Natural killer cell treated with Interleukin-12 subunit alpha and Interleukin-12 subunit beta and Interleukin-15 and Interleukin-18, amount 100 ng/mL, for 72 hours (primary cell): ENCODE data around the gene PQBP1. TPM values are rescaled to one million over a fixed set of nuclear protein-coding genes. Genes with fewer than 3 reads are reported as not detected.

Experiments used
- ATAC-seq, 2 donors: fragments of 150-1000 bp; cut with Tn5 transposase in 1 of 2; sonication (Bioruptor Pico), chemical (Tn5 transposase) in 1 of 2; 2 replicates each; pipeline ENCODE4 v1.10.0; 2021
- DNase-seq: peaks from one replicate; pipeline ENCODE4 v3.0.0; 2022; ENCODE audit warnings: low spot score
- H3K27ac Mint-ChIP-seq, 2 donors: 1 replicate in 1 of 2; 2 replicates in 1 of 2; pipeline ENCODE4 v1.8.0; 2022; ENCODE audit warnings: mixed read lengths in 2 of 2, mild to moderate bottlenecking in 1 of 2, moderate library complexity in 1 of 2
- H3K27me3 Mint-ChIP-seq, 2 donors: 1 replicate in 1 of 2; 2 replicates in 1 of 2; pipeline ENCODE4 v1.8.0; 2022; ENCODE audit warnings: mixed read lengths in 2 of 2
- H3K36me3 Mint-ChIP-seq: one replicate; pipeline ENCODE4 v1.8.0; 2022; ENCODE audit warnings: mixed read lengths
- H3K4me1 Mint-ChIP-seq, 2 donors: 1 replicate in 1 of 2; 2 replicates in 1 of 2; pipeline ENCODE4 v1.8.0; 2022; ENCODE audit warnings: low read depth in 2 of 2, mixed read lengths in 2 of 2, mild to moderate bottlenecking in 1 of 2
- H3K4me3 Mint-ChIP-seq: one replicate; pipeline ENCODE4 v1.8.0; 2022; ENCODE audit warnings: mixed read lengths
- H3K9me3 Mint-ChIP-seq: 2 replicates; pipeline ENCODE4 v1.8.0; 2022; ENCODE audit warnings: mixed read lengths
- total RNA-seq, 2 donors: library from RNA; stranded (reverse); gene quantifications; one replicate each; pipeline ENCODE4 v1.2.3, GENCODE V29; 2022

Gene PQBP1
- total RNA-seq, 2 donors from 2014 or later: 75.3 to 80.8 TPM

DNA sequence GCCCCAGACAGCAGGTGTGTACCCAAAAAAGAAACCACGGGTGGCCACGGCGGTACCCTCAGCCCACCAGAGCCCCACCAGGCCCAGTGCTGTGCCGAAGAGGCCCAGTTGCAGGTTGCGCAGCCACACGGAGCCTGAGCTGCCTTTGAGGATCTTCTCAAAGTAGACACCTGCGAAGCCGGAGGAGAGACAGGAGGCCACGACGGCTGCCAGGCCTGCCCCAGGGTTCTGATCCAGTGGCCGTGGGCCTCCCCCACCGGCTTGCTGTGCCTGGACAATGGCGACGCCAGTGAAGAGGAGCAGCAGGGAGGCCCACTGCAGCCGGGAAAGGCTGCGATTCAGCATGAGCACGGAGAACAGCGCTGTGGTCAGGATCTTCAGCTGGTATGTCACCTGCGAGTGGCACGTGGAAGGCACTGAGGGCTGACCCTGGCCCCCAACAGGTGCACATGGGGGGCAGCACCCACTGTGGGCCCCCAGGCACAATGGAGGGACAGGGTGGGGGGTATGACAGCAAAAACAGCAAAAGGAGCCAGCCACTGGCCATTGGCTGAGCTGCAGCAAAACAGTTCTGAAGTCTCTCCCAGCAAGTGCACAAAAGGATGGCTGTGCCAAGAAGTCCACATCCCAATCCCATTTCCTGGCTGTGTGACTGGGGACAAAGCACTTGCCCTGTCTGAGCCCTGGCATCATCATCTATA, 7.5 kb downstream of the PQBP1 start:
- DNase-seq: no peak
- Mint-ChIP-seq H3K4me1 (peaks cover 0 to 23% of the 10 kb centered on the region in 2 donors), H3K27me3 (peaks cover 0 to 4% of the 10 kb centered on the region in 2 donors), H3K9me3 (no peaks in the 10 kb centered on the region), H3K36me3 (peaks cover 4% of the 10 kb centered on the region), H3K4me3 (no peak overlapping the region), H3K27ac (peak overlapping the region in 1 of 2 donors; percentile 25)
- ATAC-seq: no peak

DNA sequence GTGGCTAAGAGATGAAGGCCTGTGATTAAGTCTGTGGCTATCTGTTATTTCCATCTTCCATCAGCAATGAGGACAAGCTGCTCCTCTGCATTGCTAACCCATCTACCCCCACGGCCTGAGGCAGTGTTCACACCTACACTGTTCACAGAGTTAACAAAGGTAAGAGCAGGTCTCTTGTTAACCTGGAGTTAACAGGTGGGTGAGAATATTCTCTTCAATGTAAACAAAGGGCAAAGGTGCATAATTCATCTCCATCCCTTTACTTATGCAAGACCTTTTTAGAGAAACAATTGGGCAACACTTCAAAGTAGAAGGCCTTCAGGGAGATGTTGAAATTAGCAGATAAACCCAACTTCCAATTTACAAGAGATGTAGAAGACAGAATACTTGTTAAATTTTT, 10.9 kb downstream of the PQBP1 start:
- peak overlapping the region; percentile 39 for H3K4me3 Mint-ChIP-seq
- peaks cover 0 to 10% of the 10 kb centered on the region in 2 donors for H3K27me3 Mint-ChIP-seq
- no peak for DNase-seq
- peaks cover 24 to 38% of the 10 kb centered on the region in 2 donors for H3K4me1 Mint-ChIP-seq
- peak overlapping the region; percentile 51 to 82 for H3K27ac Mint-ChIP-seq
- no peaks in the 10 kb centered on the region for H3K9me3 Mint-ChIP-seq
- peaks cover 11% of the 10 kb centered on the region for H3K36me3 Mint-ChIP-seq
- no peak for ATAC-seq

DNA sequence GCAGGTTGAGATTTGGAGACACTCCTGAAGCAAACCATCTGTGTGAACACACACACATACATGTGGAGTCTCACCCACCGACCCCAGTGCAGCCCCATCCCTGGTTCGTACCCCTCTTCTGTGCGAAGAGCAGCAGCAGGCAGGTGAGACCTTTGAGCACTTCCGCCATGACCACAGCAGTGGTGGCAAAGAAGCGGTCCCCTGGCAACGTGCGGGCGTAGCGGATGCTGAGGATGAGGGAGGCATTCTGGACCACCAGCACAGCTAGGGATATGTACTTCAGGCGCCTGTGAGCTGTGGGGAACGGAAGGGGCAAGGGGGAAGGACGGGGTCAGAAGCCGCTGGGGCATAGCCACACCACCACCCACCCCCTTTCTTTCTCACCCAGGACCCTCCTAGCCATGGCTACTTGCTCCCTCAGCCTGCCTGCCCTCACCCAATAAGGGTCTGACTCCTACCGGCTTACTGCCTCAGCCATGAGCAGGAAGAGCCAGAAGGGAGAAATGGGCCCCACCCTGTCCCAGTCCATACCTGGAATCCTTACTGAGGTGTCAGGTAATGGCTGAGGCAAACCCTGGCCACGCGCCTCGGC, 12.1 kb downstream of the PQBP1 start:
- Mint-ChIP-seq H3K36me3 (peaks cover 15% of the 10 kb centered on the region), H3K9me3 (no peaks in the 10 kb centered on the region), H3K27ac (no peak overlapping the region), H3K27me3 (peaks cover 0 to 10% of the 10 kb centered on the region in 2 donors), H3K4me3 (no peak overlapping the region), H3K4me1 (peaks cover 30 to 45% of the 10 kb centered on the region in 2 donors)
- ATAC-seq (no peak), DNase-seq (no peak)

GRCh38 chrX:48910926-48911411, 13.2 kb downstream of the PQBP1 start:
- H3K27me3 Mint-ChIP-seq: peaks cover 0 to 10% of the 10 kb centered on the region in 2 donors
- no peaks in the 10 kb centered on the region for H3K9me3 Mint-ChIP-seq
- peak overlapping the region; percentile 100 for H3K4me3 Mint-ChIP-seq
- H3K27ac Mint-ChIP-seq: peak overlapping the region; percentile 87 to 92
- DNase-seq: no peak
- H3K4me1 Mint-ChIP-seq: peaks cover 38 to 54% of the 10 kb centered on the region in 2 donors
- peaks cover 18% of the 10 kb centered on the region for H3K36me3 Mint-ChIP-seq
- ATAC-seq: peak; percentile 0 to 14

- Mint-ChIP-seq H3K27me3 (peaks cover 0 to 10% of the 10 kb centered on the region in 2 donors), H3K9me3 (no peaks in the 10 kb centered on the region), H3K27ac (peak within 1 kb of the TSS; percentile 87 to 92), H3K4me1 (peaks cover 38 to 54% of the 10 kb centered on the region in 2 donors), H3K4me3 (peak within 1 kb of the TSS; percentile 100), H3K36me3 (peaks cover 18% of the 10 kb centered on the region)
- DNase-seq (peak; percentile 85), ATAC-seq (peak; percentile 87)
Observed at GRCh38 chrX:48911412-48912182, 13.9 kb downstream of the PQBP1 start, which contains the start of gene SLC35A2. Gene SLC35A2 (minus strand): TSS chrX:48911646. CDS start chrX:48911636, 10 bp downstream.

GRCh38 chrX:48913605-48914366, 16.1 kb downstream of the PQBP1 start:
- peak overlapping the region; percentile 56 to 87 for H3K27ac Mint-ChIP-seq
- H3K27me3 Mint-ChIP-seq: peaks cover 0 to 7% of the 10 kb centered on the region in 2 donors
- peaks cover 32% of the 10 kb centered on the region for H3K36me3 Mint-ChIP-seq
- H3K4me1 Mint-ChIP-seq: peaks cover 38 to 59% of the 10 kb centered on the region in 2 donors
- H3K9me3 Mint-ChIP-seq: no peaks in the 10 kb centered on the region
- ATAC-seq (no peak), DNase-seq (no peak)
- H3K4me3 Mint-ChIP-seq: peak overlapping the region; percentile 100

DNA sequence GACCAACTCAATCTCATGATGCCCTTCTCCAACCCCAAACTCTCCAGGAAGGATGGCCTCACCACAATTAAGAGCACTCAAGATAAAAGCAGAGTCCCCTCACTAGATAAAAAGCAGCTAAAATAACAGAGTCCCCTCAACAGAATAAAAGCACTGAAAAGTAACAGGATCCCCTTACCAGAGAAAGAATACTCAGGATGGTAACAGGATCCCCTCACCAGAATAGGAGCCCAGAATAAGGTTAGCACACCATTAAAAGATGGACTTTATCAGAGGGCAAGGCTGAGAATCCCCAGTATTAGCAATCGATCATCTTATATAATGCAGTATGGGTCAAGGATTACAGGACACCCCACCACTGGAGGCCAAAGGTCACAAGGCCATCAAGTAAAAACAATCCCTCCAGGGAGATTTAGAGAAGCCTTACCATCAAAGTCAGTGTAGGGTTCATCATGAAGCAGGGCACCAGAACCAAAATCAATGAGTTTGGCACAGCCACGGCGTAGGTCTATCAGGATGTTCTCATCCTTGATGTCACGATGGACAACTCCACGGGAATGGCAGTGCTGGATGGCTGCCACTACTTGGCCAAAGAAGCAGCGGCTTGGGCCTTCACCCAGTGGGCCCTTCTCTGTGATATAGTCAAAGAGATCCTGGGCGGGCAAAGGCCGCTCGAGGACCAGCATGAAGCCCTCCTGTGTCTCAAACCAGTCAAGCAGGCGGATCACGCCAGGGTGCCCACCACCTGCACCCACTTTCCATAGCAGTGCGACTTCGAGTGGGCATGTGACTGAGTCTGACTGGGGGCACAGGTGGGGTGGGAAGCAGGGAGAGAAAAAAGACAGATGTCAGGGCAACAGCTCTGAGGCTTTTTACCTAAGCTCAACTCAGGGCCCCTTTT, 17.1 kb downstream of the PQBP1 start:
- Mint-ChIP-seq H3K27me3 (peaks cover 0 to 7% of the 10 kb centered on the region in 2 donors), H3K4me3 (peak overlapping the region; percentile 100), H3K36me3 (peaks cover 32% of the 10 kb centered on the region), H3K27ac (peak overlapping the region; percentile 56 to 87), H3K9me3 (no peaks in the 10 kb centered on the region), H3K4me1 (peaks cover 44 to 66% of the 10 kb centered on the region in 2 donors)
- no peak for DNase-seq
- ATAC-seq: no peak

DNA sequence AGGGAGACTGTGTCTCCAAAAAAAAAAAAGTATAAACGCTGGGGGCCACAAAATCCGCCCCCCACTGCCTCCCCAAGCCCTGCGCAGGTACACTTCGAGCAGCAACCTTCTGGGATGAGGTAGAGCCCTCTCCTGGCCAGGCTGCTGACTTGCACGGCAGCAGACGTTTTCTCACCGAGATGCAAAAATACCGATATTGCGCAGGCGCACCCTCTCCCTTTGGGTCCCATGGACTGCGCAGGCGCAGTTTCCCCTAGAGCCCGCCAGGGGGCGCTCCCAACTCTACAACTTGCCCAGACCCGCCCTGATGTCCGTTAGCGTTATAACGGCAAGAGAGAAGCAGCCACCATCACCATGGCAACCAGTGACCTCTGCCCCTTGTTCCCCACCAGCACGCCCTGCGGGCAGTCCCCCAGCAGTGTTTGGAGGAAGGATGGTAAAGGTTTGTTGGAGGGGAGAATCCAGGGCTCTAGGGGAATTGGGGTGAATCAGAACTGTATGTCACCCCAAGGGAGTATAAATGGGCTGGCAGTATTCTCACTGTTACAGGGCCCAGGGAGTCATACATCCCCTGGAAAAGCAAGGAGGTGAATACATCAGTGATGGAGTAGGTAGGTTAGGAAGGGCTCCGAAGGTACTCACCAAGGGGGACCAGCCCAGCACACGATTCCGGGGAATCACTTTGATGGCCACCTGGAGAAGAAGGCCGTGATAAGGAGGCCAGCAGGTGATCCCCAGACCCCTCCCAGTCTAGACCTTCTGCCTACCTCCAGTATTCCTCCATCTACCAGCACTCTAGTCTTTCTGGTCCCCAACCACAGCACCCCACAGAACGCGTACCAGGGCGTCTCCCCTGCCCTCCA, 19.6 kb downstream of the PQBP1 start:
- peak overlapping the region; percentile 86 to 93 for H3K27ac Mint-ChIP-seq
- ATAC-seq (peak; percentile 61 to 70), DNase-seq (peak; percentile 92)
- peaks cover 25% of the 10 kb centered on the region for H3K36me3 Mint-ChIP-seq
- peak overlapping the region; percentile 100 for H3K4me3 Mint-ChIP-seq
- peaks cover 33 to 62% of the 10 kb centered on the region in 2 donors for H3K4me1 Mint-ChIP-seq
- H3K27me3 Mint-ChIP-seq: no peaks in the 10 kb centered on the region
- H3K9me3 Mint-ChIP-seq: no peaks in the 10 kb centered on the region

- peaks cover 30 to 62% of the 10 kb centered on the region in 2 donors for H3K4me1 Mint-ChIP-seq
- H3K27me3 Mint-ChIP-seq: no peaks in the 10 kb centered on the region
- peaks cover 22% of the 10 kb centered on the region for H3K36me3 Mint-ChIP-seq
- no peaks in the 10 kb centered on the region for H3K9me3 Mint-ChIP-seq
- no peak for ATAC-seq
- DNase-seq: no peak
- H3K4me3 Mint-ChIP-seq: peak overlapping the region; percentile 100
- H3K27ac Mint-ChIP-seq: peak overlapping the region; percentile 86 to 93
Observed at GRCh38 chrX:48918301-48918642, 20.5 kb downstream of the PQBP1 start.

GRCh38 chrX:48918643-48919340, 21.1 kb downstream of the PQBP1 start, which contains the start of gene PIM2:
Gene PIM2 (minus strand): TSS chrX:48919024. CDS start chrX:48918834, 190 bp downstream.
- H3K4me3 Mint-ChIP-seq: peak within 1 kb of the TSS; percentile 100
- peaks cover 30 to 59% of the 10 kb centered on the region in 2 donors for H3K4me1 Mint-ChIP-seq
- peaks cover 22% of the 10 kb centered on the region for H3K36me3 Mint-ChIP-seq
- no peaks in the 10 kb centered on the region for H3K9me3 Mint-ChIP-seq
- peak; percentile 89 to 91 for ATAC-seq
- DNase-seq: peak; percentile 95
- H3K27me3 Mint-ChIP-seq: no peaks in the 10 kb centered on the region
- H3K27ac Mint-ChIP-seq: peak within 1 kb of the TSS; percentile 86 to 93

- no peaks in the 10 kb centered on the region for H3K27me3 Mint-ChIP-seq
- H3K4me1 Mint-ChIP-seq: peaks cover 33 to 59% of the 10 kb centered on the region in 2 donors
- peaks cover 25% of the 10 kb centered on the region for H3K36me3 Mint-ChIP-seq
- no peaks in the 10 kb centered on the region for H3K9me3 Mint-ChIP-seq
- H3K4me3 Mint-ChIP-seq: peak overlapping the region; percentile 100
- DNase-seq (no peak), ATAC-seq (peak; percentile 28 to 29)
- peak overlapping the region; percentile 86 to 93 for H3K27ac Mint-ChIP-seq
Observed at GRCh38 chrX:48919360-48919841, 21.7 kb downstream of the PQBP1 start.
